Measurements from ENCODE around the gene ARID4B.

DNA sequence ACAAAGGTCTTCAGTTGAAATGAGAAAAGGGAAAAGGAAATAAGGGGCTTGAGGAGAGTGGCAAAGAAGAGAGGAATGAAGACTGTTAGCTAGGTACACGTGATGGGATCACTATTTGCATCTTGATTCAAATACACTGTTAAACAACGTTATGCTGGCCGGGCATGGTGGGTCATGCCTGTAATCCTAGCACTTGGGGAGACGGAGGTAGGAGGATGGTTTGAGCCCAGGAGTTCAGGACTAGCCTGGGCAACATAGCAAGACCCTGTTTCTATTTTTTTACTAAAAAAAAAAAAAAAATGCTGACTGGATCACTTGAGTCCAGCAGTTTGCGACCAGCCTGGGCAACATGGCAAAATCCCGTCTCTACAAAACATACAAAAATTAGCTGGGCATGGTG lies 169.3 kb downstream of the ARID4B start:
- no peak for TF ChIP-seq EZH2 (IDR thresholded peaks at IDR 0.05; ENCODE audit: low read length)
- TF ChIP-seq, protein P1, sequence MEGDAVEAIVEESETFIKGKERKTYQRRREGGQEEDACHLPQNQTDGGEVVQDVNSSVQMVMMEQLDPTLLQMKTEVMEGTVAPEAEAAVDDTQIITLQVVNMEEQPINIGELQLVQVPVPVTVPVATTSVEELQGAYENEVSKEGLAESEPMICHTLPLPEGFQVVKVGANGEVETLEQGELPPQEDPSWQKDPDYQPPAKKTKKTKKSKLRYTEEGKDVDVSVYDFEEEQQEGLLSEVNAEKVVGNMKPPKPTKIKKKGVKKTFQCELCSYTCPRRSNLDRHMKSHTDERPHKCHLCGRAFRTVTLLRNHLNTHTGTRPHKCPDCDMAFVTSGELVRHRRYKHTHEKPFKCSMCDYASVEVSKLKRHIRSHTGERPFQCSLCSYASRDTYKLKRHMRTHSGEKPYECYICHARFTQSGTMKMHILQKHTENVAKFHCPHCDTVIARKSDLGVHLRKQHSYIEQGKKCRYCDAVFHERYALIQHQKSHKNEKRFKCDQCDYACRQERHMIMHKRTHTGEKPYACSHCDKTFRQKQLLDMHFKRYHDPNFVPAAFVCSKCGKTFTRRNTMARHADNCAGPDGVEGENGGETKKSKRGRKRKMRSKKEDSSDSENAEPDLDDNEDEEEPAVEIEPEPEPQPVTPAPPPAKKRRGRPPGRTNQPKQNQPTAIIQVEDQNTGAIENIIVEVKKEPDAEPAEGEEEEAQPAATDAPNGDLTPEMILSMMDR (optimal IDR thresholded peaks at IDR 0.05 in 1 of 3, IDR thresholded peaks at IDR 0.05 in 1 of 3, conservative IDR thresholded peaks at IDR 0.05 in 1 of 3; ENCODE audit: extremely low read depth in 1 of 3, insufficient read depth in 2 of 3, low read length in 3 of 3), result no peak

All from keratinocyte (primary cell).